ENCODE measurements around the gene TTLL5. TPM values are rescaled to one million over a fixed set of nuclear protein-coding genes. Genes with fewer than 3 reads are reported as not detected.

Gene TTLL5
- total and polyA plus RNA-seq, 10 of the 15 experiments (the other 5 are each of a cell fraction or from before 2014, with no cell fraction given), result 3.2 to 25.9 (median 13.8) TPM

- Histone ChIP-seq H3K27ac (ENCODE audit: control insufficient read depth, insufficient read depth) (peak overlapping the region; percentile 38), H3K27me3 (replicated peaks in 1 of 2; ENCODE audit: control insufficient read depth in 2 of 2, insufficient read depth in 2 of 2, low read length in 1 of 2) (no peaks in the 10 kb centered on the region), H3K36me3 (ENCODE audit: control insufficient read depth in 2 of 2, insufficient read depth in 2 of 2, low read length in 1 of 2) (no peaks in the 10 kb centered on the region), H3K4me3 (no peak overlapping the region), H3K9me3 (replicated peaks; ENCODE audit: control insufficient read depth, insufficient read depth, low read length) (no peaks in the 10 kb centered on the region), H2AFZ (ENCODE audit: control insufficient read depth, low read depth, low read length) (peak overlapping the region; percentile 37), H4K20me1 (ENCODE audit: control insufficient read depth, insufficient read depth) (no peaks in the 10 kb centered on the region), H3K4me1 (ENCODE audit: control insufficient read depth, insufficient read depth, low read length) (peaks cover 19% of the 10 kb centered on the region), H3K9ac (ENCODE audit: control insufficient read depth, insufficient read depth, low read length) (no peak overlapping the region), H3K4me2 (ENCODE audit: control insufficient read depth, insufficient read depth) (peak overlapping the region; percentile 28; the same call in 1 of the 2 replicates), H3K79me2 (ENCODE audit: control insufficient read depth, insufficient read depth, low read length) (no peaks in the 10 kb centered on the region)
- in situ Hi-C loops (cut with MboI), result no loop called here
- intact Hi-C loops (cut with micrococcal nuclease; ENCODE audit: unreplicated experiment), result no loop called here
- peak; percentile 82 for FAIRE-seq
- peak; percentile 78 for DNase-seq (ENCODE audit: low read depth, low spot score)
- BruUV-seq (replicated peaks), result no TSS peak
- POLR2A ChIA-PET, result interaction anchor here (0.6 to 1.2 kb wide), 3 partner anchors 21 to 1319 kb away, joined by 3 read pairs; partner anchors contain the start of gene IFT43
- CTCF ChIA-PET, result interaction anchor here (0.9 to 4.3 kb wide), 8 partner anchors 10 to 251 kb away, joined by 3 to 32 read pairs (median 4); partner anchors contain the start of gene TGFB3
- 7% methylated on average over 6 of the region's 6 CpGs for WGBS (ENCODE audit: insufficient coverage, insufficient replicate concordance, low lambda C conversion rate, missing lambda C conversion rate)
- RAD21 ChIA-PET (ENCODE audit: unreplicated experiment), result interaction anchor here (1.0 to 1.6 kb wide), 9 partner anchors 17 to 251 kb away, joined by 3 to 14 read pairs (median 4); partner anchors contain the start of gene TGFB3
- SMC1A ChIA-PET (ENCODE audit: uncharacterized antibody, unreplicated experiment), result interaction anchor here (0.9 to 2.3 kb wide), 6 partner anchors 16 to 249 kb away, joined by 3 to 8 read pairs (median 6); partner anchors contain the start of gene TGFB3
- ATAC-seq, result peak; percentile 97
- TF ChIP-seq ZNF687 (IDR thresholded peaks at IDR 0.05), result peak; percentile 71; the same call in 1 of the 2 replicates
- TF ChIP-seq PAX8 (IDR thresholded peaks at IDR 0.05), result no peak
- 0 out of 2 replicates have a peak, but pooled peaks have one; percentile 23 for TF ChIP-seq IKZF1 (conservative IDR thresholded peaks at IDR 0.05)
- no peak for TF ChIP-seq RUNX3 (IDR thresholded peaks at IDR 0.05; ENCODE audit: low read length)
- no peak for TF ChIP-seq ZBTB11 (CRISPR knock-in tag; IDR thresholded peaks at IDR 0.05)
- TF ChIP-seq PAX5 (IDR thresholded peaks at IDR 0.05; ENCODE audit: borderline replicate concordance, low read depth, low read length), result peak; percentile 69; the same call in 1 of the 2 replicates
- TF ChIP-seq SKIL (IDR thresholded peaks at IDR 0.05; ENCODE audit: low read depth, poor library complexity, severe bottlenecking), result peak; percentile 36
- TF ChIP-seq ATF2 (IDR thresholded peaks at IDR 0.05; ENCODE audit: low read length), result peak; percentile 25; the same call in 1 of the 2 replicates
- TF ChIP-seq NR2F1 (conservative IDR thresholded peaks at IDR 0.05), result no peak
- TF ChIP-seq ZNF24 (IDR thresholded peaks at IDR 0.05), result no peak
- TF ChIP-seq CBX5 (IDR thresholded peaks at IDR 0.05; ENCODE audit: low read depth), result no peak
- peak; percentile 59; the same call in 1 of the 2 replicates for TF ChIP-seq NFIC (IDR thresholded peaks at IDR 0.05; ENCODE audit: low read depth, low read length)
- TF ChIP-seq RAD21 (IDR thresholded peaks at IDR 0.05; ENCODE audit: insufficient read depth, low read depth, low read length), result no peak
These were observed 299.2 kb downstream of the TTLL5 start for GRCh38 chr14:75960231-75960630.
